T47D (cell line): ENCODE measurements around the gene TGM2.

Source experiments
- DNase-seq, 2 experiments: peaks; one replicate each; pipeline versions ENCODE4 v3.0.0 to v3.0.0-alpha.2; 2011 to 2012; ENCODE audit warnings: low read depth in 1 of 2, low spot score in 1 of 2
- JUND ChIP-seq: IDR thresholded peaks from 2 replicates; pipeline ENCODE4 v1.6.1; 2012; ENCODE audit warnings: low read depth
- in situ Hi-C: cut with HindIII; loops from 2 replicates; pipeline ENCODE4 v1.10.0; 2016; ENCODE audit warnings: low sequenced_read_pairs, low pct_unique_long_range_greater_than_20kb

The TGM2 gene

GRCh38 chr20:38169636-38170193, 4.6 kb upstream of the TGM2 start:
- no peak for TF ChIP-seq JUND
- no peak for DNase-seq
- in situ Hi-C loops: no loop called here

- in situ Hi-C loops: no loop called here
- no peak for DNase-seq
- no peak for TF ChIP-seq JUND
Measured at GRCh38 chr20:38168791-38169589, 3.9 kb upstream of the TGM2 start.

- DNase-seq: no peak
- TF ChIP-seq JUND: no peak
- in situ Hi-C loops: no loop called here
Measured at GRCh38 chr20:38167851-38168760, 3.0 kb upstream of the TGM2 start.

- TF ChIP-seq JUND: no peak
- in situ Hi-C loops: no loop called here
Measured at GRCh38 chr20:38167328-38167850, 2.3 kb upstream of the TGM2 start.

GRCh38 chr20:38166703-38167233, 1.7 kb upstream of the TGM2 start:
- in situ Hi-C loops: no loop called here
- no peak for TF ChIP-seq JUND
- DNase-seq: no peak

More at GRCh38 chr20:38167328-38167850, 2.3 kb upstream of the TGM2 start:
- DNase-seq: no peak

GRCh38 chr20:38165966-38166702, 1.1 kb upstream of the TGM2 start:
- in situ Hi-C loops: no loop called here
- DNase-seq: no peak
- no peak for TF ChIP-seq JUND

GRCh38 chr20:38164624-38165088, 414 bp downstream of the TGM2 start:
- no peak for TF ChIP-seq JUND
- in situ Hi-C loops: no loop called here
- no peak for DNase-seq

GRCh38 chr20:38164069-38164468, 1.0 kb downstream of the TGM2 start:
- in situ Hi-C loops: no loop called here
- DNase-seq: no peak
- no peak for TF ChIP-seq JUND

GRCh38 chr20:38162878-38163875, 1.9 kb downstream of the TGM2 start:
- no peak for TF ChIP-seq JUND
- no peak for DNase-seq
- in situ Hi-C loops: no loop called here

GRCh38 chr20:38162149-38162548, 2.9 kb downstream of the TGM2 start:
- no peak for TF ChIP-seq JUND
- in situ Hi-C loops: no loop called here
- DNase-seq: no peak

GRCh38 chr20:38161412-38161774, 3.7 kb downstream of the TGM2 start:
- no peak for DNase-seq
- in situ Hi-C loops: no loop called here
- no peak for TF ChIP-seq JUND
